Keratinocyte (primary cell): ENCODE data around the gene LRRC4C.

Source experiments
- EZH2 ChIP-seq: IDR thresholded peaks from one replicate; pipeline ENCODE4 v1.6.1; 2012; ENCODE audit warnings: inconsistent platforms, mild to moderate bottlenecking, low read length, moderate library complexity
- TF ChIP-seq, protein P1 (sequence below), 3 experiments: IDR thresholded peaks in 1 of 3; conservative IDR thresholded peaks in 1 of 3; optimal IDR thresholded peaks in 1 of 3; 2 replicates in 2 of 3; 3 replicates in 1 of 3; pipeline versions ENCODE3 to v1.5.1; 2011; ENCODE audit warnings: low read length in 3 of 3, mild to moderate bottlenecking in 3 of 3, moderate library complexity in 2 of 3, control low read depth in 1 of 3, inconsistent platforms in 1 of 3; ENCODE audit not compliant: insufficient read depth in 2 of 3; ENCODE audit errors: extremely low read depth in 1 of 3

DNA sequence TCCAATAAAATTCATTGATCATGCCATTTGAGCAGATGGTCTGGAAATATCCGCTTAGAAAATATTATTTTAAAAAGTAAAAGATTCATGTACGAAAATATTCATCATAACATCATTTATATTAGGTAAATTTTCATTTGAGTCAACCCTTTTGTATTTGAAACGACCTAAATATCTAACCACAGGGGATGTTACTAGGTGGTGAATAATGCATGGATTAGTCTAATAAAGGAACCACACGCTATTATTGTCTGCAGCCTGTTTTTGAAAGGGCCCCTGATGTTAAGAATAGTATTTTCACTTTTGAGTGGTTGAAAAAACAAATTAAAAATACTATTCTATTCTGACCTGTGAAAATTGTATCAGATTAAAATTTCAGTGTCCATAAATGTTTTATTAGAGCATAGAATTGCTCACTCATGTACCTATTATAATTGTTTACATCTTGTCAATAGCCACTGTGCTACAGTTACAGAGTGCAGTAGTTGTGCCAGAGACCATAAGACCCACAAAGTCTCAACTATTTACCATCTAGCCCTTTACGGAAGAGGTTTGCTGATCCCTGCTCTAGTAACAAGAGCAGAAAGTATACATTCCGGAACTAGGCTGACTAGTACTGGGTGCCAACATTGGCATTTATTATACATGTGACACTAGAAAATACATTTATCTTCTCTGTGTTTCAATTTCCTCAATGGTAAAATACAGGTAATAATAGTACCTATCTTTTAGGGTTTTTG is 176.1 kb downstream of the LRRC4C start:
- TF ChIP-seq, protein P1, sequence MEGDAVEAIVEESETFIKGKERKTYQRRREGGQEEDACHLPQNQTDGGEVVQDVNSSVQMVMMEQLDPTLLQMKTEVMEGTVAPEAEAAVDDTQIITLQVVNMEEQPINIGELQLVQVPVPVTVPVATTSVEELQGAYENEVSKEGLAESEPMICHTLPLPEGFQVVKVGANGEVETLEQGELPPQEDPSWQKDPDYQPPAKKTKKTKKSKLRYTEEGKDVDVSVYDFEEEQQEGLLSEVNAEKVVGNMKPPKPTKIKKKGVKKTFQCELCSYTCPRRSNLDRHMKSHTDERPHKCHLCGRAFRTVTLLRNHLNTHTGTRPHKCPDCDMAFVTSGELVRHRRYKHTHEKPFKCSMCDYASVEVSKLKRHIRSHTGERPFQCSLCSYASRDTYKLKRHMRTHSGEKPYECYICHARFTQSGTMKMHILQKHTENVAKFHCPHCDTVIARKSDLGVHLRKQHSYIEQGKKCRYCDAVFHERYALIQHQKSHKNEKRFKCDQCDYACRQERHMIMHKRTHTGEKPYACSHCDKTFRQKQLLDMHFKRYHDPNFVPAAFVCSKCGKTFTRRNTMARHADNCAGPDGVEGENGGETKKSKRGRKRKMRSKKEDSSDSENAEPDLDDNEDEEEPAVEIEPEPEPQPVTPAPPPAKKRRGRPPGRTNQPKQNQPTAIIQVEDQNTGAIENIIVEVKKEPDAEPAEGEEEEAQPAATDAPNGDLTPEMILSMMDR (optimal IDR thresholded peaks at IDR 0.05 in 1 of 3, IDR thresholded peaks at IDR 0.05 in 1 of 3, conservative IDR thresholded peaks at IDR 0.05 in 1 of 3; ENCODE audit: extremely low read depth in 1 of 3, insufficient read depth in 2 of 3, low read length in 3 of 3) = no peak
- TF ChIP-seq EZH2 = no peak
